Measurements from ENCODE around the gene CCDC146. TPM values are rescaled to one million over a fixed set of nuclear protein-coding genes. Genes with fewer than 3 reads are reported as not detected.
"Not testable (repeated sequence)": the region's sequence is repeated elsewhere in the genome, so short reads cannot be mapped to it uniquely, and the experiment has no call there.

The CCDC146 gene
- total and polyA plus RNA-seq, 2 donors = 8.7 to 15.6 TPM

DNA sequence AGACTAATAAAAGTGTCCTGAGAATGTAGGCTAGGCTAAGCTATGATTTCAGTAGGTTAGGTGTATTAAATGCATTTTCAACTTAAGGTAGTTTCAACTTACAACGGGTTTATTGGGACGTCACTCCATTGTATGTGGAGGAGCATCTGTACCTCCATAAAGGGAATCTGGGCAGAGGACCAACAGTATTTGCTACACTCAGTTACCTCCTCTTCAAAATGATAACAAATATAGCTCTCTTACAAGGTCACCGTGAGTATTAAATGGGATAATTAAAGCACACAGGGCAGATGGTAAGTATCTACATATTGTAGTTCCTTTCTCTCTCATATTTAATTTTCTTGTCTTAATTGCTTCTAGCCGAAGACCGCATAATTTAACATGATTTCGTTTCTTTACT is 136.2 kb downstream of the CCDC146 start:
- Histone ChIP-seq H3K36me3 (ENCODE audit: control insufficient read depth in 2 of 2, insufficient read depth in 2 of 2, low read length in 1 of 2) (no peaks in the 10 kb centered on the region), H3K27me3 (ENCODE audit: control insufficient read depth in 2 of 2, insufficient read depth in 1 of 2, low read length in 1 of 2) (no peaks in the 10 kb centered on the region), H3K27ac (ENCODE audit: low read depth in 1 of 2, low read length in 1 of 2) (no peak overlapping the region), H3K4me1 (ENCODE audit: control insufficient read depth in 2 of 2, insufficient read depth in 2 of 2, low read length in 2 of 2) (no peaks in the 10 kb centered on the region), H3K4me3 (ENCODE audit: low read length in 2 of 2) (no peak overlapping the region), H3K9me3 (ENCODE audit: control insufficient read depth in 2 of 2, insufficient read depth in 1 of 2, low read length in 1 of 2) (no peaks in the 10 kb centered on the region)
- DNase-seq (ENCODE audit: low read depth in 6 of 9, low spot score in 9 of 9) = no peak
- 98% methylated on average over 6 of the region's 6 CpGs for WGBS

DNA sequence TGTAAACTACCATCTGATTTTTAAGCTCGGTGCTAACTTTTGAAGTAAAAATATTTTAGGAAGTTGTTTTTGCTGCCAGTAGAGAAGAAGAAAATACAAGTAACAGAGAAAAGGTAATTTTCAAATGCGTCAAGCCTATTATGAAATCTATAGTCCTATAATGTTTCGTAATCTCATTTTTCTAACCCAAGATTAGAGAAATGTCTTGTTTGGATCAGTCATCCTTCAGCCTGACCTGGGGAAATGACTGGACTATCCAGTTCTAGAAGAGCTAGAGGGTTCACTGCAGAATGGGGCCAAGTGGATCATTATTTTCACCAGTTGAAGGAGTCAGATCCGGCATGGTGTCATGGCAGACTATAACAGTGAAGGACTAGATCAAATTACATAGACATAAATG is 139.9 kb downstream of the CCDC146 start:
- no peak overlapping the region for H3K4me3 ChIP-seq (ENCODE audit: low read length in 2 of 2)
- H3K27me3 ChIP-seq (ENCODE audit: control insufficient read depth in 2 of 2, insufficient read depth in 1 of 2, low read length in 1 of 2) = no peaks in the 10 kb centered on the region
- no peaks in the 10 kb centered on the region for H3K36me3 ChIP-seq (ENCODE audit: control insufficient read depth in 2 of 2, insufficient read depth in 2 of 2, low read length in 1 of 2)
- no peaks in the 10 kb centered on the region for H3K4me1 ChIP-seq (ENCODE audit: control insufficient read depth in 2 of 2, insufficient read depth in 2 of 2, low read length in 2 of 2)
- WGBS = 96% methylated on average over 4 of the region's 4 CpGs
- no peaks in the 10 kb centered on the region for H3K9me3 ChIP-seq (ENCODE audit: control insufficient read depth in 2 of 2, insufficient read depth in 1 of 2, low read length in 1 of 2)
- no peak for DNase-seq (ENCODE audit: low read depth in 6 of 9, low spot score in 9 of 9)
- H3K27ac ChIP-seq (ENCODE audit: low read depth in 1 of 2, low read length in 1 of 2) = no peak overlapping the region

DNA sequence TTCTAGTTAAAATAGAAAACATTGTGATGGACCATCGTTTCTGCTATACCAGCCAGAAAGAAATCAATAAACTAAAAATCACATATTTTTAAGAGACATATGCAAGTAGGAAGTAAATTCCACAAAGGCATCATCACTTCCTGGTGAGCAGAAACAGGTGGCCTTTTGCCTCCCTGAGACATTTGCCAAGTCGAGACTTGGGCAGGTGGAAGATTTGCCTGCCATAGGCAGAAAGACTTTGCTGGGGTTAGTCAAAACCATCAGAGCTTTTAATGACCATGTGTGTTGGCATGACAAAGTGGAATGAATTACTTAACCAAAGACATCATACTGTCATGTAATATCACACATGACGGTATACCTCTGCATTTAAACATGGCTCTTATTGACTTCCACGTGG is 143.3 kb downstream of the CCDC146 start:
- Histone ChIP-seq H3K27ac (ENCODE audit: low read depth in 1 of 2, low read length in 1 of 2) (no peak overlapping the region), H3K9me3 (ENCODE audit: control insufficient read depth in 2 of 2, insufficient read depth in 1 of 2, low read length in 1 of 2) (no peaks in the 10 kb centered on the region), H3K4me3 (ENCODE audit: low read length in 2 of 2) (no peak overlapping the region), H3K36me3 (ENCODE audit: control insufficient read depth in 2 of 2, insufficient read depth in 2 of 2, low read length in 1 of 2) (no peaks in the 10 kb centered on the region), H3K27me3 (ENCODE audit: control insufficient read depth in 2 of 2, insufficient read depth in 1 of 2, low read length in 1 of 2) (no peaks in the 10 kb centered on the region), H3K4me1 (ENCODE audit: control insufficient read depth in 2 of 2, insufficient read depth in 2 of 2, low read length in 2 of 2) (no peaks in the 10 kb centered on the region)
- WGBS = 88% methylated on average over 4 of the region's 4 CpGs
- no peak for DNase-seq (ENCODE audit: low read depth in 6 of 9, low spot score in 9 of 9)

DNA sequence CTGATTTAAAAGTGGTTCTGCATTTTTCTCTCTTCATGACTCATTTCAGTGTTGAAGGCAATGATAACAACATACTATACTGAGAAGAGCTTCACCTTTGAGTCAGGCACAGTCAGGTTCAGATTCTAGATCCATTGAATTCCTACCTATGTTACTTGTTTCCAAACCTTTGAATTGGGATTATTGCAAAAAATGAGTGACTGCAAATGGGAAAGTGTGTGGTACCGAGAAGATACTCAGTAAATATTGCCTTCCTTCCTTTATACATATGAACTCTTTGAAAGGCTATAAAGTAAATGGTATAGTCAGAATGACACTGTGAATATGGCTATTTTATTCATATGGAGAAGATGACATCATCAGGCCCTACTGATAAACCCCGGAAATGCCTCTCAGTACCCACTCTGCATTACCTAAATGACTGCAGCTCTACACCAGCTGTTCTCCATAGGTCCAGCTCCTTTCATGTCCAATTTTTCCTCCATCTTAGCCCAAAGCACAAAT is 143.9 kb downstream of the CCDC146 start:
- 98% methylated on average over 2 of the region's 2 CpGs for WGBS
- no peak for DNase-seq (ENCODE audit: low read depth in 6 of 9, low spot score in 9 of 9)
- Histone ChIP-seq H3K4me1 (ENCODE audit: control insufficient read depth in 2 of 2, insufficient read depth in 2 of 2, low read length in 2 of 2) (no peaks in the 10 kb centered on the region), H3K27me3 (ENCODE audit: control insufficient read depth in 2 of 2, insufficient read depth in 1 of 2, low read length in 1 of 2) (no peaks in the 10 kb centered on the region), H3K36me3 (ENCODE audit: control insufficient read depth in 2 of 2, insufficient read depth in 2 of 2, low read length in 1 of 2) (no peaks in the 10 kb centered on the region), H3K9me3 (ENCODE audit: control insufficient read depth in 2 of 2, insufficient read depth in 1 of 2, low read length in 1 of 2) (no peaks in the 10 kb centered on the region), H3K27ac (ENCODE audit: low read depth in 1 of 2, low read length in 1 of 2) (no peak overlapping the region), H3K4me3 (ENCODE audit: low read length in 2 of 2) (no peak overlapping the region)

DNA sequence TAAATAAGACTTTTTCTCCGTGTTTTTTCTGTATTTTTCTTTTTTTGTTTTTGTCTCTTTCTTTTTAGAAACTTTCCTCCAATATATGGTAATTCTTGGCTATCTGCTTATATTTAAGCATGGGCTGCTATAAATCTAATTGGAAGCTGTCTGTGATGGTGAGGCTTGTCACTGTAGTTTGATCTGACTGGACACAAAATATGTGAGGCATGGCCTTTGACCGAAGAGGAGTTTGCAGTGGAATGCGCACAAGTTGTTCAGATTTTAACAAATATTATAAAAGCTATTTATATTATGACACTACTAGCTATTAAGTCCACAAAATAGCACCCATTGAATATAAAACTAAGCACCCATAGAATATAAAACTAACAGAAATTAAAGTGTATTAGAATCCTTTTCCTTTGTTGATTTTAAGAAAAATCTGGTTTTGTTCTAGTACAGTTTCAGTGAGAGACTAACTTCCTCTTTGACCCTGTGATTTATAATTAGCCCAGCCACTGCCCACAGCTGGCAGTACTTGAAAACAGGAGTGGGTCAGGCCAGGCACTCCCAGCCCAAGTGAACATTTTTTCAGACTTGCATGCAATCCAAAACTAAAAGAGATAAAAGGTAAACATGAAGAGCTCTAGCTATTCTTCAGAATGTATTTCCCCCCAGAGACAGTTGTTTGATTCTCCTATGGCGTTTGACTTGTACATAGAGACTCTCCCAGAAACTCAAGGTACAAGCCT is 147.1 kb downstream of the CCDC146 start:
- no peaks in the 10 kb centered on the region for H3K27me3 ChIP-seq (ENCODE audit: control insufficient read depth in 2 of 2, insufficient read depth in 1 of 2, low read length in 1 of 2)
- H3K27ac ChIP-seq (ENCODE audit: low read depth in 1 of 2, low read length in 1 of 2) = no peak overlapping the region
- no peak overlapping the region for H3K4me3 ChIP-seq (ENCODE audit: low read length in 2 of 2)
- WGBS = 91% methylated on average over 4 of the region's 4 CpGs
- H3K9me3 ChIP-seq (ENCODE audit: control insufficient read depth in 2 of 2, insufficient read depth in 1 of 2, low read length in 1 of 2) = no peaks in the 10 kb centered on the region
- no peaks in the 10 kb centered on the region for H3K4me1 ChIP-seq (ENCODE audit: control insufficient read depth in 2 of 2, insufficient read depth in 2 of 2, low read length in 2 of 2)
- no peaks in the 10 kb centered on the region for H3K36me3 ChIP-seq (ENCODE audit: control insufficient read depth in 2 of 2, insufficient read depth in 2 of 2, low read length in 1 of 2)
- no peak for DNase-seq (ENCODE audit: low read depth in 6 of 9, low spot score in 9 of 9)

DNA sequence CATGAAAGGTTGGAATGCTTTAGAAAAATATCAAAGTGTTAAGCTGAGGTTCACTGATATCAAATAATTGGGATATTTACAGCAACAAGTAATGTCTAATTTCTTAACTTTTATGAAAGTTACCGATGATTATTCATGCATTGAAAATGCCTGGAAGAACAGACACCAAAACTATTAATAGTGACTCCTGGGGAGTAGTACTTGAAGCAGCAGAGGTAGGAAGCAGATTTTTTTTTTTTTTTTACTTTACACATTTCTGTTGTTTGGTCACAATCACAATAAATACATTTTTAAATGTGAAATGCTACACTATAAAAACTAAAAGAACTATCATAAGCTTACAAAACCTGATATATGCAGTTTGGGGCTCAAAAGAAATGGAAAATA is 147.7 kb downstream of the CCDC146 start:
- Histone ChIP-seq H3K36me3 (ENCODE audit: control insufficient read depth in 2 of 2, insufficient read depth in 2 of 2, low read length in 1 of 2) (no peaks in the 10 kb centered on the region), H3K27ac (ENCODE audit: low read depth in 1 of 2, low read length in 1 of 2) (no peak overlapping the region), H3K4me3 (ENCODE audit: low read length in 2 of 2) (no peak overlapping the region), H3K4me1 (ENCODE audit: control insufficient read depth in 2 of 2, insufficient read depth in 2 of 2, low read length in 2 of 2) (no peaks in the 10 kb centered on the region), H3K9me3 (ENCODE audit: control insufficient read depth in 2 of 2, insufficient read depth in 1 of 2, low read length in 1 of 2) (no peaks in the 10 kb centered on the region), H3K27me3 (ENCODE audit: control insufficient read depth in 2 of 2, insufficient read depth in 1 of 2, low read length in 1 of 2) (no peaks in the 10 kb centered on the region)
- no peak for DNase-seq (ENCODE audit: low read depth in 6 of 9, low spot score in 9 of 9)
- WGBS = 93% methylated on average over 1 of the region's 1 CpG

DNA sequence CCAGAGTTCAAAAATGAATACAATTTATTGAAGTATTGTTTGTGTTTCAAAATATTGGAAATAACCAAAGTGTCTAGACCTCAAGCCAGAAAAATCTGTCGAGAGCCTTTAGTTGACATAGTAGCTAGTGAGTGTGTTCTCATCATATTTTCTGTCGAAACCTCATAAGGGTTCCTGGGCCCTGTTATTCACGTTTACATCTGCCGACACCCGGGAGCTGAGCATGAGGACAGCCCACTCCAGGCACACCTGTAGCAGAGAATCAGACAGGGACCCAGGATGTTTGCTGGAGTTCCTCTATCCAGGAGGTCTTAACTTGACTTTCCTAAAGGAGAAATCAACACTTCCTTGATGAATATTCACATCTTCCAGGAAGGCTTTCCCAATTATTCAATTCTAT is 149.4 kb downstream of the CCDC146 start:
- H3K27ac ChIP-seq (ENCODE audit: low read depth in 1 of 2, low read length in 1 of 2) = no peak overlapping the region
- H3K4me1 ChIP-seq (ENCODE audit: control insufficient read depth in 2 of 2, insufficient read depth in 2 of 2, low read length in 2 of 2) = no peaks in the 10 kb centered on the region
- no peak for DNase-seq (ENCODE audit: low read depth in 6 of 9, low spot score in 9 of 9)
- no peaks in the 10 kb centered on the region for H3K9me3 ChIP-seq (ENCODE audit: control insufficient read depth in 2 of 2, insufficient read depth in 1 of 2, low read length in 1 of 2)
- no peak overlapping the region for H3K4me3 ChIP-seq (ENCODE audit: low read length in 2 of 2)
- no peaks in the 10 kb centered on the region for H3K36me3 ChIP-seq (ENCODE audit: control insufficient read depth in 2 of 2, insufficient read depth in 2 of 2, low read length in 1 of 2)
- H3K27me3 ChIP-seq (ENCODE audit: control insufficient read depth in 2 of 2, insufficient read depth in 1 of 2, low read length in 1 of 2) = no peaks in the 10 kb centered on the region
- 98% methylated on average over 5 of the region's 5 CpGs for WGBS

DNA sequence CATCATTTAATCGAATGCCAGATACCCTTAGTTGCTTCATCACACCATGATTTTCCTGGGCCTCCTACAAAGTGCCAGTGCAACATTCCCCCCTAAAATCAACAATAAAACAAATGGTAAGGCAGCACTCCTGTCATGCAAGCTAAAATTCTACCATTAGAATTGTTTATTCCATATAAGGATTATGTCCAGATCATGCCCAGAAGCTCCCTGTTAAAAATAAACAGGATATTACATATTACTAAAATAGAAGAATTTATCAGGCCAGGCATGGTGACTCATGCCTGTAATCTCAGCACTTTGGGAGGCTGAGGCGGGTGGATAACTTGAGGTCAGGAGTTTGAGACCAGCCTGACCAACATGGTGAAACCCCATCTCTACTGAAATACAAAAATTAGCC is 153.2 kb downstream of the CCDC146 start:
- not testable (repeated sequence) for H3K4me1 ChIP-seq (ENCODE audit: control insufficient read depth in 2 of 2, insufficient read depth in 2 of 2, low read length in 2 of 2); H3K9me3 ChIP-seq (ENCODE audit: control insufficient read depth in 2 of 2, insufficient read depth in 1 of 2, low read length in 1 of 2); H3K4me3 ChIP-seq (ENCODE audit: low read length in 2 of 2); H3K36me3 ChIP-seq (ENCODE audit: control insufficient read depth in 2 of 2, insufficient read depth in 2 of 2, low read length in 1 of 2); DNase-seq (ENCODE audit: low read depth in 6 of 9, low spot score in 9 of 9); H3K27me3 ChIP-seq (ENCODE audit: control insufficient read depth in 2 of 2, insufficient read depth in 1 of 2, low read length in 1 of 2); H3K27ac ChIP-seq (ENCODE audit: low read depth in 1 of 2, low read length in 1 of 2)
- WGBS = 97% methylated on average over 2 of the region's 2 CpGs

DNA sequence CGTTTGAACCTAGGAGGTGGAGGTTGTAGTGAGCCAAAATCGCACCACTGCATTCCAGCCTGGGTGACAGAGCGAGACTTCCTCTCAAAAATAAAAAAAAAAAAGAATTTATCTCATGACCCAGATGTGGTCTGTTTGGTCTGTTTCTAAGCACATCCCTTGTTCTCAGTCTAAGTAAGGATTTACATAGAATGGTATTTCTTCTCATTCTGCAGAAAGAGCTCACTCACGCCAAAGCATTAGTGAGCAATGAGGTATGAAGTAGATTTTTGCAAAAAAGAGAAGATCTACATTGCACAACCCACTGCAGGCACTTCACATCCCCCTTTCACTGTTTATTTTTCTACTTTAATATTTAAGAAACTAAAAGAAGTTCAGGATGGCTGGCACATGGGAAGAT is 153.7 kb downstream of the CCDC146 start:
- 64% methylated on average over 4 of the region's 4 CpGs for WGBS
- no peak overlapping the region for H3K4me3 ChIP-seq (ENCODE audit: low read length in 2 of 2)
- DNase-seq (ENCODE audit: low read depth in 6 of 9, low spot score in 9 of 9) = peak in 2 of 9 donors; percentile 3 to 35

More for the DNA sequence above, 153.7 kb downstream of the CCDC146 start:
- Histone ChIP-seq H3K27ac (ENCODE audit: low read depth in 1 of 2, low read length in 1 of 2) (no peak overlapping the region), H3K36me3 (ENCODE audit: control insufficient read depth in 2 of 2, insufficient read depth in 2 of 2, low read length in 1 of 2) (no peaks in the 10 kb centered on the region), H3K9me3 (ENCODE audit: control insufficient read depth in 2 of 2, insufficient read depth in 1 of 2, low read length in 1 of 2) (no peaks in the 10 kb centered on the region), H3K4me1 (ENCODE audit: control insufficient read depth in 2 of 2, insufficient read depth in 2 of 2, low read length in 2 of 2) (no peaks in the 10 kb centered on the region), H3K27me3 (ENCODE audit: control insufficient read depth in 2 of 2, insufficient read depth in 1 of 2, low read length in 1 of 2) (no peaks in the 10 kb centered on the region)
